OCI-LY7 (cell line): ENCODE measurements around the gene TC2N. TPM values are rescaled to one million over a fixed set of nuclear protein-coding genes. Genes with fewer than 3 reads are reported as not detected.

ENCODE experiments used
- BruUV-seq: library from RNA; stranded (reverse); fragments of 400-500 nt; replicated peaks from 2 replicates; lab custom pipeline; 2021; lab: Mats Ljungman, UMichigan
- CTCF ChIA-PET: fragments of 300-600 bp; sonication (Branson Sonifier 250); formaldehyde crosslinking; loops from one replicate; lab custom pipeline; 2022; ENCODE audit warnings: antibody characterized with exemption; ENCODE audit not compliant: unreplicated experiment; lab: Charles Lee
- POLR2A ChIA-PET: fragments of 300-600 bp; sonication (Branson Sonifier 250); formaldehyde crosslinking; loops from one replicate; lab custom pipeline; 2022; ENCODE audit warnings: antibody characterized with exemption; lab: Charles Lee
- DNase-seq: peaks from one replicate; pipeline ENCODE4 v3.0.0-alpha.2; 2015; ENCODE audit warnings: low spot score
- H2AFZ ChIP-seq: fragments of 200-600 bp; sonication (generic), shearing (Covaris generic); 2 replicates; pipeline ENCODE4 v1.6.1; 2014; ENCODE audit warnings: mild to moderate bottlenecking, antibody characterized with exemption, low read length, moderate library complexity
- H3K27ac ChIP-seq: fragments of 200-600 bp; sonication (generic); 2 replicates; pipeline ENCODE4 v1.5.1; 2014; ENCODE audit warnings: mixed run types, low read depth, mild to moderate bottlenecking, moderate library complexity, low read length, inconsistent platforms; ENCODE audit not compliant: poor library complexity, severe bottlenecking
- H3K36me3 ChIP-seq: fragments of 200-600 bp; sonication (generic); 2 replicates; pipeline ENCODE4 v1.6.1; 2014; ENCODE audit warnings: mild to moderate bottlenecking, antibody characterized with exemption, low read length, moderate library complexity, mixed read lengths; ENCODE audit not compliant: insufficient read depth
- H3K4me1 ChIP-seq: fragments of 200-600 bp; sonication (generic); 2 replicates; pipeline ENCODE4 v1.5.1; 2014; ENCODE audit warnings: mild to moderate bottlenecking, low read length; ENCODE audit not compliant: insufficient read depth, poor library complexity, severe bottlenecking
- H3K4me2 ChIP-seq: fragments of 200-600 bp; sonication (generic); 2 replicates; pipeline ENCODE4 v1.6.1; 2014; ENCODE audit warnings: mild to moderate bottlenecking, low read length
- H3K4me3 ChIP-seq: fragments of 200-600 bp; sonication (generic); 2 replicates; pipeline ENCODE4 v1.5.1; 2014; ENCODE audit warnings: mild to moderate bottlenecking, low read depth, low read length; ENCODE audit not compliant: poor library complexity, severe bottlenecking
- H3K79me2 ChIP-seq: fragments of 200-600 bp; sonication (generic); 2 replicates; pipeline ENCODE4 v1.6.1; 2016; ENCODE audit warnings: low read depth, mild to moderate bottlenecking, low read length, moderate library complexity, mixed read lengths; ENCODE audit not compliant: insufficient read depth
- H3K9me2 ChIP-seq: fragments of 200-600 bp; sonication (generic); 2 replicates; pipeline ENCODE4 v1.6.1; 2016; ENCODE audit warnings: mild to moderate bottlenecking, low read length, mixed read lengths; ENCODE audit not compliant: insufficient read depth
- H3K9me3 ChIP-seq: fragments of 200-600 bp; sonication (generic); 2 replicates; pipeline ENCODE4 v1.6.1; 2014; ENCODE audit warnings: mild to moderate bottlenecking, mixed run types, low read length, mixed read lengths
- H4K20me1 ChIP-seq: fragments of 200-600 bp; sonication (generic); 2 replicates; pipeline ENCODE4 v1.6.1; 2014; ENCODE audit warnings: mild to moderate bottlenecking, antibody characterized with exemption, low read length, moderate library complexity, mixed read lengths; ENCODE audit not compliant: insufficient read depth
- EZH2phosphoT487 ChIP-seq: fragments of 200-600 bp; sonication (generic); IDR thresholded peaks from 2 replicates; pipeline ENCODE4 v1.6.1; 2018; ENCODE audit warnings: low read depth, borderline replicate concordance, mild to moderate bottlenecking, mixed run types, antibody characterized with exemption, low read length, moderate library complexity, mixed read lengths
- intact Hi-C: fragments of 100-400 bp; cut with micrococcal nuclease; formaldehyde crosslinking; loops from one replicate; pipeline ENCODE4 v1.10.0; 2022; ENCODE audit not compliant: unreplicated experiment
- total RNA-seq, 2 experiments: library from RNA; depleted of rRNA in 1 of 2; stranded (reverse); fragments of >200 nt in 1 of 2; shearing (Covaris generic) in 1 of 2; gene quantifications; 2 replicates each; pipeline ENCODE4 v1.2.3, GENCODE V29; 2014 to 2022
- TF ChIP-seq, protein P1 (sequence below): fragments of 200-600 bp; sonication (generic); conservative IDR thresholded peaks from 2 replicates; pipeline ENCODE4 v1.5.1; 2014; ENCODE audit warnings: mild to moderate bottlenecking, antibody characterized with exemption, low read length, moderate library complexity, mixed read lengths

TC2N gene
- total RNA-seq, 2 experiments from 2014 or later, result 0.57 TPM; not detected in 1

DNA sequence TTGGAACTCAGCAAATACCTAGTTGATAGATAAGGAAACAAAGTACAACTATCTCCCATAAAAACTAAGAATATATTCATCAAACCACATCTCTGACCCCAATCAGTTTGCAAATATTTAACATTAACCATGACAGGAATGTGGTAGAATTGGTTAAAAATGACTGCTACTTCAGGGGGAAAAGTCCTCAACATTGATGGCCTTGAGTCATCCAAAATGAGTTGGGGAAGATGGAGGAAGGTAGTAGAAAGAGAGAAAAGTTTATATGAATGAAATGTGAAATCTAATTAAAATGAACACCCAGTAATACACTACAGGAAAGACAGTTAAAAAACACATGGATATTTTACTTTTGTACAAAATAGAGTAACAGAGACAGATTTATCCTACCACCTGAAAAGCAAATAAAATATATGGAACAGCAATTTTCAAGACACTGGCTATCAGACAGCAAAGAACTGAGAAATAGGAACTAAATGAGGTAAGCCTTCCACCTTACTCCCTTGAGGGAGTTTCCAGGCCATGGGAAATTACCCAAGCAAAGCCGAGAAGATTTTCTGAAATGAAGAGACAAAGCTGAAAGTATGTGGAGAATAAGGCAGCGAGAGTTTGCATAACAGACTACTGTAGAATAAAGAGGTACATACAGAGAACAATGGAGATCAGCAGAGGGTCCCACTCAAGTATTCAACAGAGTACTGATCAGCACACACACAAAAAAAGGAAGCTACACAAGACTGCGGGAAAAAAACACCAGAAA lies 49.6 kb downstream of the TC2N start:
- no peak for TF ChIP-seq EZH2phosphoT487
- TF ChIP-seq, protein P1, sequence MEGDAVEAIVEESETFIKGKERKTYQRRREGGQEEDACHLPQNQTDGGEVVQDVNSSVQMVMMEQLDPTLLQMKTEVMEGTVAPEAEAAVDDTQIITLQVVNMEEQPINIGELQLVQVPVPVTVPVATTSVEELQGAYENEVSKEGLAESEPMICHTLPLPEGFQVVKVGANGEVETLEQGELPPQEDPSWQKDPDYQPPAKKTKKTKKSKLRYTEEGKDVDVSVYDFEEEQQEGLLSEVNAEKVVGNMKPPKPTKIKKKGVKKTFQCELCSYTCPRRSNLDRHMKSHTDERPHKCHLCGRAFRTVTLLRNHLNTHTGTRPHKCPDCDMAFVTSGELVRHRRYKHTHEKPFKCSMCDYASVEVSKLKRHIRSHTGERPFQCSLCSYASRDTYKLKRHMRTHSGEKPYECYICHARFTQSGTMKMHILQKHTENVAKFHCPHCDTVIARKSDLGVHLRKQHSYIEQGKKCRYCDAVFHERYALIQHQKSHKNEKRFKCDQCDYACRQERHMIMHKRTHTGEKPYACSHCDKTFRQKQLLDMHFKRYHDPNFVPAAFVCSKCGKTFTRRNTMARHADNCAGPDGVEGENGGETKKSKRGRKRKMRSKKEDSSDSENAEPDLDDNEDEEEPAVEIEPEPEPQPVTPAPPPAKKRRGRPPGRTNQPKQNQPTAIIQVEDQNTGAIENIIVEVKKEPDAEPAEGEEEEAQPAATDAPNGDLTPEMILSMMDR, result no peak
- Histone ChIP-seq H3K9me2 (no peaks in the 10 kb centered on the region), H3K9me3 (peaks cover 13% of the 10 kb centered on the region; the same call in 1 of the 2 replicates), H3K27ac (no peak overlapping the region), H4K20me1 (no peaks in the 10 kb centered on the region), H3K4me1 (no peaks in the 10 kb centered on the region), H3K4me3 (no peak overlapping the region), H3K79me2 (no peaks in the 10 kb centered on the region), H2AFZ (no peak overlapping the region), H3K4me2 (no peak overlapping the region), H3K36me3 (no peaks in the 10 kb centered on the region)
- POLR2A ChIA-PET, result no interaction called here
- DNase-seq, result no peak
- CTCF ChIA-PET, result no interaction called here
- intact Hi-C loops, result no loop called here
- BruUV-seq, result no TSS peak

DNA sequence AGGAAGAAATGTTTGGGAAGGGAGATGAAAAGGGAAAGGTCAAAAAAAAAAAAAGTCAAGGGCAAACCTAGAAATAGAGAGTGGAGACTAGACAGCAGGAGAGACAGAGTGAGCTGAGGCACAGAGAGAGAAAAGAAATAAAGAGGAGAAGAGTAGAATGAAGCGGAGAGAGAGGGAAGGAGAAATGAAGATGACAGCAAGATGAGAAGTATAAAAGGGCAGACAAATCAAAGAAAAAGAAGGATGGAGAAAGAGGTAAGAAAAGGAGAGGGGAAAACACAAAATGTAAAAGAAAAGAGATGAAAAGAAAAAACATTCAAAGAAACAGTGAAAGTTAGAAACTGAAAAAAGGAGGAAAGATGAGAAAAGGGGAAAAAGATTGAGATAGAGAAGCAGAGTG lies 53.0 kb downstream of the TC2N start:
- intact Hi-C loops, result no loop called here
- TF ChIP-seq, protein P1, result no peak
- TF ChIP-seq EZH2phosphoT487, result no peak
- Histone ChIP-seq H3K9me2 (no peaks in the 10 kb centered on the region), H3K9me3 (no peaks in the 10 kb centered on the region), H2AFZ (no peak overlapping the region), H3K79me2 (no peaks in the 10 kb centered on the region), H4K20me1 (no peaks in the 10 kb centered on the region), H3K4me3 (no peak overlapping the region), H3K27ac (no peak overlapping the region), H3K36me3 (no peaks in the 10 kb centered on the region), H3K4me1 (no peaks in the 10 kb centered on the region), H3K4me2 (no peak overlapping the region)
- no TSS peak for BruUV-seq
- no peak for DNase-seq
- CTCF ChIA-PET, result no interaction called here
- POLR2A ChIA-PET, result no interaction called here

DNA sequence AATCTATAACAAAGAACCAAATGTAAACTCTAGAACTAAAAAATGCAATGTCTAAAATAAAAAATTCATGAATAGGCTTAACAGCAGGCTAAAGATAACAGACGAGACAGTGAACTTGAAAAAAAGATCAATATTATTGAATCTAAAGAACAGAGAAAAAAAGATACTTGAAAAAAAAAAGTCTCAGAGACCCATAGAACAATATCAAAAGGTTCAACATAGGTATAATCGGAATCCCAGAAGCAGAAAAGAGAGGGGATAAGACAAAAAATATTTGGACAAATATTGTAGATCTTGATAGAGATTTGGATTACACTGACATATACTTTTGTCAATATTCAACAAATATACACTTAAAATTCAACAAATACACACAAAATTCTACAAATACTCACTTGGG lies 56.6 kb downstream of the TC2N start:
- Histone ChIP-seq H2AFZ (no peak overlapping the region), H3K36me3 (no peaks in the 10 kb centered on the region), H3K9me3 (0 out of 2 replicates have a peak, but pooled peaks cover 8% of the 10 kb centered on the region), H3K4me2 (no peak overlapping the region), H3K27ac (no peak overlapping the region), H3K9me2 (no peaks in the 10 kb centered on the region), H3K4me1 (no peaks in the 10 kb centered on the region), H3K4me3 (no peak overlapping the region), H4K20me1 (no peaks in the 10 kb centered on the region), H3K79me2 (no peaks in the 10 kb centered on the region)
- TF ChIP-seq, protein P1, result no peak
- TF ChIP-seq EZH2phosphoT487, result no peak
- intact Hi-C loops, result no loop called here
- ChIA-PET CTCF (no interaction called here), POLR2A (no interaction called here)
- no TSS peak for BruUV-seq
- DNase-seq, result no peak
